HG02884 (cell line): ENCODE results near the gene LOXL4.

Source experiments
- ATAC-seq: cut with Tn5 transposase; IDR thresholded peaks from one replicate; pipeline ENCODE4 v1.9.1; 2021; ENCODE audit warnings: mild to moderate bottlenecking, moderate library complexity; ENCODE audit not compliant: unreplicated experiment

Gene LOXL4

DNA sequence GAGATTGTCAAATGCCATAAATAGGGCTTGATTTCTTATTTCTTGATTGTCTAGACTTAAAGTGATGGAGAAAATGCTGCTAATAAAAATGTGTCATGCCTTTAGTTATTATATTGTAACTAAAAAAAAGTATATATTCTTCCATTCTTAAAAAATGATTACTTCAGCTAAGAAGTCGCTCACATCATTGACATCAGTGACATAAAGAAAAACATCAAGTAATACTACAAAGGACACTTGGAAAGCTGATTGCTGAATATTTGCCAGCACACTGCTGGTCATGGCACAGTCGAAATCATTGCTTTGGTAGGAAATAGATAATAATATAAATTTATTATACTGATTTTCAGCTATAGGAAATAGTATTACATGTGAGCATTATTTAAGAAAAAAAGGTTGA, 62.6 kb downstream of the LOXL4 start:
- ATAC-seq = no peak

DNA sequence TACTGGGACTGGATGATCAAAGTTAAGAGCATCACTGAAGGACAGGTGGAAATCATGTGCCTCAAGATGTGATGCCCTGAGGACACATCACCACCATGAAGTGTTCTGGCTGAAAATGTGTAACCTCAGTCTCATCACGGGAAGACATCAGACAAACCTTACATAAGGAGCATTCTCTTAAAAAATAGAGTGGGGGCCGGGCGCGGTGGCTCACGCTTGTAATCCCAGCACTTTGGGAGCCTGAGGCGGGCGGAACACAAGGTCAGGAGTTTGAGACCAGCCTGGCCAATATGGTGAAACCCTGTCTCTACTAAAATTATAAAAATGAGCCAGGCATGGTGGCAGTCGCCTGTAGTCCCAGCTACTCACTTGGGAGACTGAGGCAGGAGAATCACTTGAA, 65.6 kb downstream of the LOXL4 start:
- ATAC-seq = no peak

DNA sequence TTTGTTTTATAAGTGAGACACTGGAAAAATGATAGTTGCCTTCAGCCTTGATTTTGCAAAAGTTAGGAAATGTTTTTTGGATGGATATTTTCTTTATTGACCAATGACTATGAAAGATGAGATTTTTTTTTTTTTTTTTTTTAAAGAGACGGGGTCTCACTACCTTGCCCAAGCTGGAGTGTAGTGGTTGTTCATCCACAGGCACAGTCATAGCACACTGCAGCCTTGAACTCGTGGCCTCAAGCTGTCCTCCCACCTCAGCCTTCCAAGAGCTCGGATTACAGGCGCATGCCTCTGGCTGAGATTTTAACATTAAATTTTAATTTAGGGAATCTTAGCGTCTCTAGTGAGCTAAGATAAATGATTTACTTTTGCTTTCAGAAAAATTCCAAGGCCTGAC, 66.2 kb downstream of the LOXL4 start:
- ATAC-seq = no peak
